HCT116 (cell line): ENCODE measurements around the gene ITGA1. TPM values are rescaled to one million over a fixed set of nuclear protein-coding genes. Genes with fewer than 3 reads are reported as not detected.

Source experiments
- ATAC-seq: fragments of 200-7000 bp; cut with Tn5 transposase; 2 replicates; pipeline ENCODE4 v1.9.1; 2020; ENCODE audit warnings: mild to moderate bottlenecking, moderate library complexity
- BruUV-seq: library from RNA; stranded (reverse); fragments of 400-500 nt; replicated peaks from 2 replicates; lab custom pipeline; 2021; lab: Mats Ljungman, UMichigan
- CTCF ChIA-PET: fragments of 300-600 bp; sonication (Branson Sonifier 250); formaldehyde crosslinking; loops from one replicate; lab custom pipeline; 2021; ENCODE audit warnings: antibody characterized with exemption; lab: Charles Lee
- POLR2A ChIA-PET: fragments of 300-600, 350-600 bp; sonication (Branson Sonifier 250); formaldehyde crosslinking; loops from one replicate; lab custom pipeline; 2021; ENCODE audit warnings: antibody characterized with exemption; lab: Charles Lee
- RAD21 ChIA-PET, 2 experiments: fragments of 300-600 bp; sonication (Branson Sonifier 250); formaldehyde crosslinking; loops; one replicate each; lab custom pipeline; 2023; ENCODE audit warnings: low total read pairs in 2 of 2; ENCODE audit not compliant: uncharacterized antibody in 2 of 2, unreplicated experiment in 2 of 2, low non-redundant PET in 1 of 2; lab: Charles Lee
- DNase-seq: peaks from one replicate; pipeline ENCODE4 v3.0.0-alpha.2; 2010; ENCODE audit warnings: low read depth, low spot score
- H2AFZ ChIP-seq: fragments of 200-600 bp; shearing (Covaris generic), sonication (generic); 2 replicates; pipeline ENCODE4 v1.6.1; 2017; ENCODE audit warnings: low read depth, mixed run types, mixed read lengths, antibody characterized with exemption, low read length; ENCODE audit not compliant: poor library complexity, severe bottlenecking
- H3K27ac ChIP-seq: 2 replicates; pipeline ENCODE4 v1.5.1; 2012; ENCODE audit warnings: low read depth, low read length
- H3K27me3 ChIP-seq: fragments of 200-600 bp; sonication (generic); 2 replicates; pipeline ENCODE4 v1.6.1; 2016; ENCODE audit warnings: mixed run types, low read length, mixed read lengths; ENCODE audit not compliant: insufficient read depth
- H3K36me3 ChIP-seq, 2 experiments: fragments of 200-500 bp in 1 of 2; fragments of 200-600 bp in 1 of 2; sonication (Bioruptor generic) in 1 of 2; sonication (generic) in 1 of 2; 2 replicates each; pipeline versions ENCODE4 v1.5.1 to v1.6.1; 2014 to 2016; ENCODE audit warnings: low read length in 2 of 2, inconsistent platforms in 1 of 2, mixed read lengths in 1 of 2, mixed run types in 1 of 2; ENCODE audit not compliant: insufficient read depth in 2 of 2, control insufficient read depth in 1 of 2
- H3K4me1 ChIP-seq, 2 experiments: fragments of 200-600 bp in 1 of 2; sonication (generic) in 1 of 2; 2 replicates each; pipeline versions ENCODE4 v1.5.1 to v1.6.1; 2012 to 2017; ENCODE audit warnings: low read length in 2 of 2, inconsistent platforms in 1 of 2, mild to moderate bottlenecking in 1 of 2, mixed read lengths in 1 of 2, mixed run types in 1 of 2, moderate library complexity in 1 of 2; ENCODE audit not compliant: insufficient read depth in 2 of 2, control insufficient read depth in 1 of 2
- H3K4me2 ChIP-seq: fragments of 200-600 bp; sonication (generic); 2 replicates; pipeline ENCODE4 v1.6.1; 2017; ENCODE audit warnings: mixed run types, low read length, mixed read lengths
- H3K4me3 ChIP-seq, 2 experiments: fragments of 200-600 bp in 1 of 2; sonication (generic) in 1 of 2; replicated peaks in 1 of 2; 2 replicates each; pipeline ENCODE4 v1.5.1; 2011 to 2016; ENCODE audit warnings: low read length in 2 of 2, control low read depth in 1 of 2, low read depth in 1 of 2, mild to moderate bottlenecking in 1 of 2, mixed read lengths in 1 of 2, mixed run types in 1 of 2
- H3K79me2 ChIP-seq: fragments of 200-600 bp; sonication (generic); 2 replicates; pipeline ENCODE4 v1.6.1; 2017; ENCODE audit warnings: mild to moderate bottlenecking, mixed run types, low read length, moderate library complexity, mixed read lengths; ENCODE audit not compliant: insufficient read depth
- H3K9ac ChIP-seq: fragments of 200-600 bp; sonication (generic); 2 replicates; pipeline ENCODE4 v1.6.1; 2016; ENCODE audit warnings: low read length, mixed read lengths
- H3K9me2 ChIP-seq: fragments of 200-600 bp; sonication (generic), shearing (Covaris generic); 2 replicates; pipeline ENCODE4 v1.6.1; 2017; ENCODE audit warnings: mixed run types, mild to moderate bottlenecking, moderate library complexity; ENCODE audit not compliant: insufficient read depth
- H3K9me3 ChIP-seq, 2 experiments: fragments of 200-500 bp in 1 of 2; fragments of 200-600 bp in 1 of 2; sonication (Bioruptor generic) in 1 of 2; sonication (generic) in 1 of 2; 2 replicates each; pipeline ENCODE4 v1.6.1; 2014 to 2017; ENCODE audit warnings: low read length in 2 of 2, mixed read lengths in 2 of 2, inconsistent platforms in 1 of 2, low read depth in 1 of 2, mild to moderate bottlenecking in 1 of 2, mixed run types in 1 of 2, moderate library complexity in 1 of 2; ENCODE audit not compliant: control insufficient read depth in 1 of 2, insufficient read depth in 1 of 2
- H4K20me1 ChIP-seq: fragments of 200-600 bp; sonication (generic), shearing (Covaris generic); 2 replicates; pipeline ENCODE4 v1.6.1; 2017; ENCODE audit warnings: mixed run types, mild to moderate bottlenecking, moderate library complexity; ENCODE audit not compliant: insufficient read depth
- ATF3 ChIP-seq: IDR thresholded peaks from 2 replicates; pipeline ENCODE4 v1.6.1; 2012
- CBX3 ChIP-seq: IDR thresholded peaks from 2 replicates; pipeline ENCODE4 v1.6.1; 2012; ENCODE audit warnings: low read depth
- EGR1 ChIP-seq: IDR thresholded peaks from 2 replicates; pipeline ENCODE4 v1.6.1; 2012; ENCODE audit warnings: low read depth
- ELF1 ChIP-seq: IDR thresholded peaks from 2 replicates; pipeline ENCODE4 v1.6.1; 2012; ENCODE audit warnings: low read depth, borderline replicate concordance
- JUND ChIP-seq: IDR thresholded peaks from 2 replicates; pipeline ENCODE4 v1.6.1; 2012
- POLR2A ChIP-seq: IDR thresholded peaks from 2 replicates; pipeline ENCODE4 v1.7.0; 2011; ENCODE audit warnings: borderline replicate concordance; ENCODE audit not compliant: insufficient read depth, insufficient read length; ENCODE audit errors: extremely low read depth
- REST ChIP-seq: IDR thresholded peaks from 2 replicates; pipeline ENCODE4 v1.6.1; 2012; ENCODE audit warnings: low read depth
- ZFX ChIP-seq: fragments of 450-650 bp; IDR thresholded peaks from 2 replicates; pipeline ENCODE4 v1.6.1; 2017
- ZNF274 ChIP-seq: fragments of 200-500 bp; sonication (Bioruptor generic); IDR thresholded peaks from 2 replicates; pipeline ENCODE4 v1.6.1; 2014; ENCODE audit warnings: mild to moderate bottlenecking, low read depth, low read length, inconsistent platforms
- intact Hi-C: fragments of 100-400 bp; cut with micrococcal nuclease; formaldehyde crosslinking; loops from 2 replicates; pipeline ENCODE4 v1.10.0; 2022
- total RNA-seq: library from RNA; stranded (reverse); gene quantifications from one replicate; pipeline ENCODE4 v1.2.1, GENCODE V29; 2021; ENCODE audit not compliant: unreplicated experiment

ITGA1 gene
- total RNA-seq, 1 experiment from 2014 or later: 1.8 TPM

GRCh38 chr5:52897238-52897614 lies 109.5 kb downstream of the ITGA1 start:
- ChIA-PET POLR2A (no interaction called here), CTCF (interaction anchor here (1.5 kb wide), 1 partner anchor 18 kb away, joined by 3 read pairs; no protein-coding TSS in a partner anchor), RAD21 (no interaction called here)
- no peak overlapping the region for H3K4me3 ChIP-seq
- no peak overlapping the region for H3K27ac ChIP-seq
- no peaks in the 10 kb centered on the region for H3K36me3 ChIP-seq
- ATAC-seq: no peak
- no peak overlapping the region for H3K9ac ChIP-seq
- no peak for DNase-seq
- no peaks in the 10 kb centered on the region for H3K27me3 ChIP-seq
- intact Hi-C loops: no loop called here
- TF ChIP-seq JUND: no peak
- no peak for TF ChIP-seq REST
- TF ChIP-seq EGR1: no peak
- no peak for TF ChIP-seq CBX3
- TF ChIP-seq ELF1: no peak
- no peak for TF ChIP-seq POLR2A
- TF ChIP-seq ZFX: no peak
- no peak for TF ChIP-seq ATF3
- no peak for TF ChIP-seq ZNF274
- no peak overlapping the region for H3K4me2 ChIP-seq
- no peaks in the 10 kb centered on the region for H3K9me3 ChIP-seq
- no peaks in the 10 kb centered on the region for H3K9me2 ChIP-seq
- no peaks in the 10 kb centered on the region for H4K20me1 ChIP-seq
- no peak overlapping the region for H2AFZ ChIP-seq
- no peaks in the 10 kb centered on the region for H3K4me1 ChIP-seq
- H3K79me2 ChIP-seq: no peaks in the 10 kb centered on the region
- no TSS peak for BruUV-seq
